Natural killer cell (primary cell): ENCODE results near the gene SPDYE16. TPM values are rescaled to one million over a fixed set of nuclear protein-coding genes. Genes with fewer than 3 reads are reported as not detected.
"Not testable (repeated sequence)": the region's sequence is repeated elsewhere in the genome, so short reads cannot be mapped to it uniquely, and the experiment has no call there.

ENCODE experiments used
- ATAC-seq, 3 donors: fragments of 150-1000 bp in 2 of 3; fragments of 200-7000 bp in 1 of 3; cut with Tn5 transposase; 1 replicate in 1 of 3; 2 replicates in 2 of 3; pipeline ENCODE4 v1.10.0; 2021; ENCODE audit warnings: mild to moderate bottlenecking in 2 of 3, moderate library complexity in 2 of 3
- DNase-seq, 2 donors: peaks; one replicate each; pipeline versions ENCODE4 v3.0.0 to v3.0.0-alpha.2; 2013 to 2021; ENCODE audit warnings: mixed read lengths in 1 of 2
- H3K27ac ChIP-seq: one replicate; pipeline ENCODE4 v1.5.1; 2013; ENCODE audit warnings: mild to moderate bottlenecking, low read length
- H3K27me3 ChIP-seq: one replicate; pipeline ENCODE4 v1.6.1; 2013; ENCODE audit warnings: low read length; ENCODE audit not compliant: control insufficient read depth, insufficient read depth
- H3K36me3 ChIP-seq: one replicate; pipeline ENCODE4 v1.6.1; 2013; ENCODE audit warnings: low read length; ENCODE audit not compliant: control insufficient read depth, insufficient read depth
- H3K4me1 ChIP-seq: one replicate; pipeline ENCODE4 v1.6.1; 2013; ENCODE audit warnings: low read length; ENCODE audit not compliant: control insufficient read depth, insufficient read depth
- H3K4me3 ChIP-seq: one replicate; pipeline ENCODE4 v1.5.1; 2013; ENCODE audit warnings: low read length
- H3K9me3 ChIP-seq: one replicate; pipeline ENCODE4 v1.6.1; 2013; ENCODE audit warnings: low read length; ENCODE audit not compliant: control insufficient read depth, insufficient read depth
- H3K27ac Mint-ChIP-seq, 2 donors: one replicate each; pipeline ENCODE4 v1.8.0; 2022; ENCODE audit warnings: mild to moderate bottlenecking in 2 of 2, mixed read lengths in 2 of 2, moderate library complexity in 1 of 2
- H3K27me3 Mint-ChIP-seq, 2 donors: one replicate each; pipeline ENCODE4 v1.8.0; 2022; ENCODE audit warnings: low read depth in 2 of 2, mixed read lengths in 2 of 2
- H3K36me3 Mint-ChIP-seq: one replicate; pipeline ENCODE4 v1.8.0; 2022; ENCODE audit warnings: mixed read lengths
- H3K4me1 Mint-ChIP-seq, 2 donors: one replicate each; pipeline ENCODE4 v1.8.0; 2022; ENCODE audit warnings: mixed read lengths in 2 of 2
- H3K4me3 Mint-ChIP-seq: one replicate; pipeline ENCODE4 v1.8.0; 2022; ENCODE audit warnings: mild to moderate bottlenecking, moderate library complexity, mixed read lengths
- H3K9me3 Mint-ChIP-seq, 2 donors: one replicate each; pipeline ENCODE4 v1.8.0; 2022; ENCODE audit warnings: mixed read lengths in 2 of 2
- WGBS: methylation state at CpG from one replicate; pipeline ENCODE4 v1.1.7; 2013; ENCODE audit warnings: missing lambda C conversion rate; ENCODE audit not compliant: insufficient coverage; 5-methylcytosine and 5-hydroxymethylcytosine counted together
- intact Hi-C: fragments of 100-400 bp; cut with micrococcal nuclease; formaldehyde crosslinking; loops from one replicate; pipeline ENCODE4 v1.14.2; 2022
- total RNA-seq, 4 donors: library from RNA; stranded (reverse); fragments of 120-200 nt in 1 of 4; gene quantifications; one replicate each; pipeline versions ENCODE4 v1.2.3 to v1.2.4, GENCODE V29; 2013 to 2022

SPDYE16 gene
- total RNA-seq, 3 donors from 2014 or later (not counting 1 experiment from before 2014, with no cell fraction given) = 0.32 to 1.4 TPM; not detected in 1

DNA sequence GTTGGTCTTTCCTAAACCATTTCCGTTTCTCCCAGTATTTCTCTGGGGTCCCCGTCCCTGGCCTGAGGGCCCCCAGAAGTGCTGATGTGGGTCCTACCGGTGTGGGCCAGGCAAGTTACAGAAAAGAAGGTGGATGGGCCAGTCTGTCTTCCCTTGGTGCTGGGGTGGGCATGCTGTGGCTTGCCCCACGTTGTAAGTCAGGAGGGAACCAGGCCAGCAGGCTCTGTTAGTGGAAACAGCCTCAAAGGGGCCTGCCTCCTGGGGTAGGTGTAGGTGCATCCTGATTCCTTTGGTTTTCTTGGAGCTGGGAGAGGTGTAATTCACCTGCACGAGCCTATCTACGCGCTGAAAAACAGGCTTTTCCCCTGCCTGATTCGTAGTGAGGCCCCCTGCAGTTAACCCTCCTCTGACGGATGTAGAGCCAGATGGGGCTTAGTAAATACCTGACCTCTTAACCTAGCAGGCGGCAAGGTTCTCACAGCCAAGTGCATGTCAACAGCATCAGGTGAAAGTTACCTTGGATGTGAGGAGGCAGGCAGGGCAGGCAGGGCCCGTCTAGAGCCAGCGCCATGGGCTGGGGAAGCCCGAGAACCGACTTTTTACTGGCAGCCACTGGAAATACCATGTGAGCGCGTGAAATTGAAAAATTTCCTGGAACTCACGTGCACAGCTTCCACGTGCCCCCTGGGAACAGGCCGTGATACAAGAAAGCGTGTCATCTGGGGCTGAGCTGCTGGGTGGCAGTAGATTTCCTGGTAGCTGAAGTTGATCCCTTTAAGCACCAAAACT lies 57.1 kb downstream of the SPDYE16 start:
- H3K27me3 ChIP-seq, H3K4me3 ChIP-seq, DNase-seq, H3K9me3 ChIP-seq, intact Hi-C loops, H3K27me3 Mint-ChIP-seq, H3K27ac ChIP-seq, H3K27ac Mint-ChIP-seq, H3K36me3 ChIP-seq, H3K4me3 Mint-ChIP-seq, H3K9me3 Mint-ChIP-seq, H3K4me1 ChIP-seq, H3K36me3 Mint-ChIP-seq, H3K4me1 Mint-ChIP-seq, ATAC-seq: not testable (repeated sequence)
- WGBS = no CpG with 5 or more reads among the region's 20 CpGs

DNA sequence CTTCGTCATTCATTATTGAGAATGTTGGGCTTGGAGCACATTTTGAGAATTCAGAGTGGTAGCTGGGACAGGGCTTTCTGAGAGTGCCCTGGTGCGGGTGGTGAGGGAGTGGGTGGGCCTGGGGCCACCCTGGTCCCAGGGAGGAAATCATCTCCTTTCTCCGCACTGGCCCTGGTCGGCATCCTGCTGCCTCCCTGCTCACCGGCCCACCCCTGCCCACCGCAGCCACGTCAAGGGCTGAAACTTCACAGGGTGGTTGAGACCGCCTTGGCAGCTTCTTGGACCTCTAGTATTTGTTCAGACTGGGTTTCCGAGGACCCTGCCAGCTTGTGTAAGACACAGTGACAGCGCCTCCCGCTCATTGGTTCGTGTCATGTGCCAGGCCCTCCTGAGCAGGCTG lies 58.6 kb downstream of the SPDYE16 start:
- DNase-seq, H3K4me3 ChIP-seq, H3K27ac ChIP-seq, H3K4me3 Mint-ChIP-seq, H3K9me3 Mint-ChIP-seq, H3K36me3 ChIP-seq, H3K27me3 Mint-ChIP-seq, H3K36me3 Mint-ChIP-seq, H3K4me1 Mint-ChIP-seq, H3K27ac Mint-ChIP-seq, ATAC-seq, H3K9me3 ChIP-seq, intact Hi-C loops, H3K4me1 ChIP-seq, H3K27me3 ChIP-seq: not testable (repeated sequence)
- WGBS = 90% methylated on average over 2 of the region's 12 CpGs

DNA sequence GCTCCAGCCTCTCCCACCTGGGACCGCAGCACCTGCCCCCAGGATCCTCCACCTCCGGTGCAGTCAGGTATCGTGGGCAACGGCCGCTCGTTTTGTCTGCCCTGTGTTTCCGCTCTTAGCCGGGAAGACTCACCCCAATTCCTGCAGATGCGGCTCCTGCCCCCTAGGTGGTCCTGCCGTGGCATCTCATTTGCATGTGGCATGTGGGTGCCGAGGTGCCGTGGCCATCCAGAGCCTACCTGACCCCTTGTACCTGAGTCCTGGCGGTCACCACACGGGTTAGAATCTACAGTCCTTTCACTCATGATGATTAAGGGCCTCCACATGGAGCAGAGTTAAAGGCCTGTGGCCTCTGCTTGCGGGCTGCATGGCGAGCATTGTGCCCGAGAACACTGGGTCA lies 60.0 kb downstream of the SPDYE16 start:
- H3K36me3 Mint-ChIP-seq, ATAC-seq, H3K4me3 Mint-ChIP-seq, H3K4me1 Mint-ChIP-seq, H3K27ac Mint-ChIP-seq, DNase-seq, H3K27ac ChIP-seq, H3K4me3 ChIP-seq, H3K27me3 Mint-ChIP-seq, intact Hi-C loops, H3K4me1 ChIP-seq, H3K9me3 ChIP-seq, H3K27me3 ChIP-seq, H3K9me3 Mint-ChIP-seq, H3K36me3 ChIP-seq: not testable (repeated sequence)
- WGBS = 96% methylated on average over 12 of the region's 17 CpGs

DNA sequence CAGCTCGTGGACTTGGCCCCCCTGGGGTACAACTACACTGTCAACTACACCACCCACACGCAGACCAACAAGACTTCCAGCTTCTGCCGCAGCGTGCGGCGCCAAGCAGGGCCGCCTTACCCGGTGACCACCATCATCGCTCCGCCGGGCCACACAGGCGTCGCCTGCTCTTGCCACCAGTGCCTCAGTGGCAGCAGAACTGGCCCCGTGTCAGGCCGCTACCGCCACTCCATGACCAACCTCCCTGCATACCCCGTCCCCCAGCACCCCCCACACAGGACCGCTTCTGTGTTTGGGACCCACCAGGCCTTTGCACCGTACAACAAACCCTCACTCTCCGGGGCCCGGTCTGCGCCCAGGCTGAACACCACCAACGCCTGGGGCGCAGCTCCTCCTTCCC lies 60.4 kb downstream of the SPDYE16 start:
- H3K27ac Mint-ChIP-seq, H3K36me3 ChIP-seq, H3K27me3 Mint-ChIP-seq, H3K4me1 Mint-ChIP-seq, H3K9me3 ChIP-seq, H3K27ac ChIP-seq, H3K4me1 ChIP-seq, H3K36me3 Mint-ChIP-seq, DNase-seq, H3K9me3 Mint-ChIP-seq, H3K27me3 ChIP-seq, intact Hi-C loops, ATAC-seq, H3K4me3 Mint-ChIP-seq, H3K4me3 ChIP-seq: not testable (repeated sequence)
- 96% methylated on average over 24 of the region's 24 CpGs for WGBS

Other genes with a start within 250 kb of the SPDYE16 start
- gene HSPB1, start 240.6 kb downstream of the SPDYE16 start, total RNA-seq = 10 to 100 TPM; 14.4 to 15.9 (median 14.7) TPM
- gene YWHAG, start 184.3 kb downstream of the SPDYE16 start, total RNA-seq = 10 to 100 TPM; 21.4 to 28.9 (median 27.4) TPM
- under 1 TPM in 1 of 3 donors, not detected in 2; 0.40 TPM for gene SSC4D, start 133.6 kb downstream of the SPDYE16 start, total RNA-seq
- 10 to 100 TPM in 1 of 3 donors, 1 to 10 TPM in 2; 1.9 to 12.9 (median 6.1) TPM for gene ZP3, start 118.3 kb downstream of the SPDYE16 start, total RNA-seq
- 10 to 100 TPM; 32.3 to 48.3 (median 40.5) TPM for gene DTX2, start 81.6 kb downstream of the SPDYE16 start, total RNA-seq
- 1 to 10 TPM; 3.3 to 5.3 (median 3.3) TPM for gene UPK3B, start 32.7 kb downstream of the SPDYE16 start, total RNA-seq
- gene POMZP3, start 84.0 kb upstream of the SPDYE16 start, total RNA-seq = 10 to 100 TPM; 17.1 to 21.9 (median 18.3) TPM